ENCODE data around the gene SPAG6.

The SPAG6 gene

DNA sequence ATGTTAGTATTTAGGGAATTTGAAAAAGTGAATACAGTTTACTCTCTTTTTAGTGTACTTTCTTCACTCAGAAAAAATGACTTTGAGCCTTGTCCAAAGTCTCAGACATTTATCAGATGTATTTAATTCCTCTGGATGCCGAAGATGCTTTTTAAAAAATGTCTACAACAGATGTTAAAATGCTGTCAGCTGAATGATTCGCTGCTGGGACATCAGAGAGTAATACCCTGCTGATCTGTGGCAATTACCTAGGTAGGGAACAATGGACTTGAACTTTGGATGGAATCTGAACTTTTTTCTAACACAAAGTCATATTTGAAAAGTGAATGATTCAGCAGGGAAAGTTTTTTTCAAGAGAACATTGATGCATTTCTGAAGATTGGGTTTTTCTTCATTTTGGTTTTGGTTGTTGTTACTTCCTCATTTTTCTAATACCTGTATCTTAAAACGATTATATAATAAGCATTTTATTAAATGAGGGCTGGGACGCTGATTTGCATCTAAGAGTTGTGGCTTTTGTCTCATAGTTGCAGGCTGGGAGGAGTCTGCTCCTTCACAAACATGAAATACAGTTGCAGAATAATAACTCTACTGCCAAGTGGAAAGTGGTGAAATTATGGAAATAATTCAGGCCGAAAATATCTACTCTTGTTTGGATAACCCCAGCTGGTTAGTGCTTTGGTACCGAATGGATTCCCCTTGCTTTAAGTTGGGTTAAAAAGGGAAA, 98.0 kb downstream of the SPAG6 start:
- Mint-ChIP-seq H3K27ac (no peak overlapping the region), H3K9me3 (no peaks in the 10 kb centered on the region), H3K27me3 (peaks cover 50% of the 10 kb centered on the region), H3K36me3 (ENCODE audit: low read depth) (no peaks in the 10 kb centered on the region), H3K4me3 (no peak overlapping the region), H3K4me1 (ENCODE audit: low read depth) (peaks cover 17% of the 10 kb centered on the region)
- intact Hi-C loops (cut with micrococcal nuclease), result no loop called here

DNA sequence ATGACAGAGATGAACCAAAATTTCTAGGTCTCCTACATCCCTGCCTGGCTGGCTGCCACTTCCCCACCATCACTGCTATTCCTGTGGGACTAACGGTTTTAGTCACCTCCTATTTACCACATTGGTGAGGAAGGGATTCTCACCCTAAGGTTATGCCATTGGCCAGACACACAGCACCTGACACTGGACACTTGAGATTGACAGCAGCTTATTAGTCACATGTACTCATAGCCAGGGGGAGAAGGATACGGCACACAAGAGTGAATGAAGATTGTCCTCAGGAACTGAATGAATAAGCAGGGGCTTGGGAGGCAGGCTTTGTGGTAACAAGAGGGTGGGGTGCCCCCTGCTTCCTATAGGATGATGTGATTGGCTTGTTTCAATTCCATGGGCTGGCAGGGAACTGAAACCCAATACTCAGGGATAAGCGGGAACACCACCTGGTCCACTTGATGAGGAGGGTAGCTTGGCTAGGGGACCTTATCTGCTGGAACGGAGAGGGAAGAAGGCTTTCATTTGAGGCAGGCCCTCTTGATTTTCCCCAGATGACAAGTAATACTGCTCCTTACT, 99.0 kb downstream of the SPAG6 start:
- intact Hi-C loops (cut with micrococcal nuclease), result no loop called here
- Mint-ChIP-seq H3K36me3 (ENCODE audit: low read depth) (no peaks in the 10 kb centered on the region), H3K4me1 (ENCODE audit: low read depth) (peaks cover 7% of the 10 kb centered on the region)

DNA sequence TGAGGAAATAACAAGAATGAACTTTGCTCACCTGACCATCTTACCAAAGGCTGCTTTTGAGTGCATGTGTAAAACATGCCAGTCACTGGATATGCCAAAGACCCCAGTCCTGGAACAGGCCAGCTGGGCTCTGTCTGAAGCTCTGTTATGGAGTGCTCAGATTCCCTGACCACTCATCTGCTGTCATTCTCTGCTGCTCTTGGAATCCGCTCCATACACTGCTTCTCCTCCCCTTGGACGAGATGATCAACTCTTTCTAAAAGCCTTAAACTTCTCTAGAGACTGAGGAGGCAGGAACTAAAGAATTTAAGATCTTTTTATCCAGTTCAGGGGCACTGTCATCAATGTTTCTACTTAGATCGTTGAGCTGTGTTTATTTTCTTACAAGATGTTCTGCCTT, 100.2 kb downstream of the SPAG6 start:
- no peaks in the 10 kb centered on the region for H3K4me1 Mint-ChIP-seq (ENCODE audit: low read depth)

More for the DNA sequence above, 99.0 kb downstream of the SPAG6 start:
- no peak overlapping the region for H3K27ac Mint-ChIP-seq
- no peaks in the 10 kb centered on the region for H3K9me3 Mint-ChIP-seq
- no peak overlapping the region for H3K4me3 Mint-ChIP-seq
- H3K27me3 Mint-ChIP-seq, result peaks cover 47% of the 10 kb centered on the region

DNA sequence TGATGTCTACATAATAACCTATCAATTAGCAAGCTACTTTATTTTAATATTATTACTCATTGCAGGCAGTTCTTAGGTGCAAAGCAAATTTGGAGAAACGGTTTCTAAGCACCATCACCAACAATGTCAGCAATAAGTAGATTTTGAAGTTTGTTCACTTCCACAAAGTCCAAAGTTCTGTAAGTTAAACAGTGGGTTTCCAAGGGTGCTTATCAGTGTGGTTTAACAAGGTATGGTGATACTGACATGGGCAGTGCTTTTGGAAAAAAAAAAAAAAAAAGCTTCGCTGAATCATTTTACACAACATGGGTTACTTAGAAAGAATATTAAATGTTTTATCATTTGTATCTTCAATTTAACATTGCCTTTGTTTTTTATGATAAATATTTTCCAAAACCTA, 101.8 kb downstream of the SPAG6 start:
- no peak overlapping the region for H3K4me3 Mint-ChIP-seq
- H3K27me3 Mint-ChIP-seq, result peaks cover 25% of the 10 kb centered on the region
- no peaks in the 10 kb centered on the region for H3K9me3 Mint-ChIP-seq
- no peak overlapping the region for H3K27ac Mint-ChIP-seq
- no peaks in the 10 kb centered on the region for H3K36me3 Mint-ChIP-seq (ENCODE audit: low read depth)
- intact Hi-C loops (cut with micrococcal nuclease), result no loop called here
- no peaks in the 10 kb centered on the region for H3K4me1 Mint-ChIP-seq (ENCODE audit: low read depth)

More for the DNA sequence above, 100.2 kb downstream of the SPAG6 start:
- Mint-ChIP-seq H3K27me3 (peaks cover 38% of the 10 kb centered on the region), H3K36me3 (ENCODE audit: low read depth) (no peaks in the 10 kb centered on the region), H3K27ac (no peak overlapping the region), H3K4me3 (no peak overlapping the region), H3K9me3 (no peaks in the 10 kb centered on the region)
- intact Hi-C loops (cut with micrococcal nuclease), result no loop called here

DNA sequence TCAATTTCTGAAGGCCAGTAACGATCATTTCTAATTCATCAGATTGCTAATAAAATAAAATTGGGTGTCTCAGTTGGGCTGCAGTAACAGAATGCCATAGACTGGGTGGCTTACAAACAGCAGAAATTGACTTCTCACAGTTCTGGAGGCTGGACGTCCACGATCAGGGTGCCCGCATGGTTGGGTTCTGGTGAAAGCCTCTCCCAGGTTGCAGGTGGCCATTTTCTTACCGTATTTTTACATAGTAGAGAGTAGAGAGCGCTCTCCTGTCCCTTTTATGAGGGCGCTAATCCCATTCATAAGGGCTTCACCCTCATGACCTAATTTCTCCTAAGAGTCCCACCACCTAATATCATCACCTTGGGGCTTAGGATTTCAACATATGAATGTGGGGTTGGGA, 106.0 kb downstream of the SPAG6 start:
- H3K27me3 Mint-ChIP-seq, result peaks cover 13% of the 10 kb centered on the region
- no peak overlapping the region for H3K4me3 Mint-ChIP-seq
- H3K4me1 Mint-ChIP-seq (ENCODE audit: low read depth), result no peaks in the 10 kb centered on the region
- no peaks in the 10 kb centered on the region for H3K36me3 Mint-ChIP-seq (ENCODE audit: low read depth)
- intact Hi-C loops (cut with micrococcal nuclease), result no loop called here
- no peaks in the 10 kb centered on the region for H3K9me3 Mint-ChIP-seq
- H3K27ac Mint-ChIP-seq, result no peak overlapping the region

DNA sequence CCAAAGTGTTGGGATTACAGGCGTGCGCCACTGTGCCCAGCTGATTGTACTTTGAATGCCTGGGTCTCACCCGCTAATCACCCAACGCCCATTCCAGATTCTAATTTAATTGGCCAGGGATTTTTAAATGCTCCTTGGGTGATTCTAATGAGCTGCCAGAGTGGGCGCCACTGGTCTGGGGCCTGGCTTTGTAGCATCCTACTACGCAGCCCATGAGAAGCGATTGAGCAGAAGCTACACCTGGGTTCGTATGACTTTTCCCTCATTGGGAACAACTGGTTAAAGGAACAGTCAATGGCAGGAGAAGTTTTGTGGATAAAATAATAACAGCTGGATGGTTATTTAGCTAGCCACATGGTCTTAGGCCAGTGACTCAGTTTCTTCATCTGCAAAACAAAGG, 108.0 kb downstream of the SPAG6 start:
- Mint-ChIP-seq H3K27me3 (peaks cover 6% of the 10 kb centered on the region), H3K9me3 (no peaks in the 10 kb centered on the region), H3K27ac (no peak overlapping the region), H3K36me3 (ENCODE audit: low read depth) (no peaks in the 10 kb centered on the region), H3K4me3 (no peak overlapping the region), H3K4me1 (ENCODE audit: low read depth) (no peaks in the 10 kb centered on the region)
- intact Hi-C loops (cut with micrococcal nuclease), result no loop called here

DNA sequence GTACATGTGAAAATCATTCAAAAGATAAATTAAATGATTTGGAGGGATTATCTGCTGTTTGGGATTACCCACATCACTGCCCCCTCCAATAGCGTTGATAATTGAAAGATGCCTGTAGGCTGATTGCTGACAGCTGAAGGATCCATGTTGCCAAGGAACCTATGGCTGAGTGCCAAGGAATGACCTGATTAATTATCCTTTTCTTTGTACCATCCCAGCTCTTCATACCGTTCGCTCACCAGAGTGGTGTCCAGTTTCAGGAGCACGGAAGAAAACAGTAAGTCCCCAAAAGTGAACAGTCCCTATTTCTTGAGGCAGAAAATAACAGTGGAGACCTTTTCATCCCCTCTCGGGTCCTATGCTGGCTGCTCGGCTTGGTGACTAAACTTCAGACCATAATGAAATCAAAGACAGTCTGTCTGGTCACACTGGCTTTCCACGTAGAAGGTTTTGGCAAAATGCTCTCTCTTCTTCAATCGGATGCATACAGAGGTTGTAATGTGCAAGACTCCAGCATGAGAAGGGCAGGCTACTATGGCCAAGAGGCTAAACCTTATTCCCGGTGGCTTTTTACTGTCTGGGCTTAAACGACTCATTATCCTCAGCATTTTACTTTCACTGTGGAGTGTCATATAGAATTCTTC, 108.8 kb downstream of the SPAG6 start:
- no peaks in the 10 kb centered on the region for H3K4me1 Mint-ChIP-seq (ENCODE audit: low read depth)
- no peaks in the 10 kb centered on the region for H3K36me3 Mint-ChIP-seq (ENCODE audit: low read depth)
- H3K4me3 Mint-ChIP-seq, result no peak overlapping the region
- H3K27ac Mint-ChIP-seq, result no peak overlapping the region
- intact Hi-C loops (cut with micrococcal nuclease), result no loop called here
- peaks cover 3% of the 10 kb centered on the region for H3K27me3 Mint-ChIP-seq
- H3K9me3 Mint-ChIP-seq, result no peaks in the 10 kb centered on the region

DNA sequence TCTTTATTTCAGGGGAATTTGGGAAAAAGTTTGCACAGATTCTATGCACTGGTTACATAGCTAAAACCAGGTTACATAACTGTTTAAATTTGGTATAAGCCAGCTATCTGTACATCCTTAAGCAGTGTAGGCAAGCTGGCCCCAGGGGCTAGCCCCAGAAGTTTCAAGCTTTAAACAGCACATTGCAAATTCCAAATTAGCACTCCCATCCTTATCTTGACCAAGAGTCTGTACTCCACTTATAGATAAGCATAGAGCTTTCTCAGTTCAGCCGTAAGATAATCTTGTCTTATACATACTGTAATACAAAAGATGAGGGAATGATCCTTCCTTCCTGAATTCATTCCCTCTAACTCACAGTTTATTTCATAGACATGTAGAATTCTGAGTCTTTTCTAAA, 109.3 kb downstream of the SPAG6 start:
- peaks cover 2% of the 10 kb centered on the region for H3K27me3 Mint-ChIP-seq
- H3K36me3 Mint-ChIP-seq (ENCODE audit: low read depth), result no peaks in the 10 kb centered on the region
- H3K4me3 Mint-ChIP-seq, result no peak overlapping the region
- intact Hi-C loops (cut with micrococcal nuclease), result no loop called here
- H3K9me3 Mint-ChIP-seq, result no peaks in the 10 kb centered on the region
- H3K4me1 Mint-ChIP-seq (ENCODE audit: low read depth), result peaks cover 4% of the 10 kb centered on the region
- H3K27ac Mint-ChIP-seq, result no peak overlapping the region

DNA sequence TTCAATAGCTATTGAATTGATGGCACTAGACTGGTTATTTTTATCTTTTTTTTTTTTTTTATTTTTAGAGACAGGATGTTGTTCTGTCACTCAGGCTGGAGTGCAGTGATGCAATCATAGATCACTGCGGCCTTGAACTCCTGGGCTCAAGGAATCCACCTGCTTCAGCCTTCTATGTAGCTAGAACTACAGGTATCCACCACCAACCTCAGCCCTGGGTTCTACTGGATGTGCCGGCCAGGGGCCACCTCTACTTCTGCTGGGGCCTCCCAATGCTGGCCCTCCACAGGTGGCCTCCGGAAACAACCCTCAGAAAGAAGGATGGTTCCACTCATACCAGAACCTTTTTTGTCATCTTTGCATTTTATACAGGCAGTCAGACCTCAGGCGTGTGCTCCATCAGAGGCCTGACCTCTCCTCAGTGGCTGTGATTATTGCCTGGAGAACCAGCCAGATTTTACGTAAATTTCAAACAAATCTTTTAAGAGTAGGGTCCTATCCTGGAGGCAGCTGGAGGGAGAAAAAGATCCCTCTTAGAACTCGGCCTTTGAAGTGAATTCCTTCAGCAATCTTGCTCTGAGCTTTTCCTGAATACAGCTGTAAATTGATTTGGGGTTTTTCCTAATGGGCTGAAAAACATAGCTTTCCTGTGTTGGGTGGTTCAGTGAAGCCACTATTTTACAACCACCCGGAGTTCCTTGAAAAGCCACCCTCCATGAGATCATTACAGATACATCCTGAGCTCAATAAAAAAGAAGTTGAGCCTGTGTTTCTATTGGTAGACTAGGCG, 110.0 kb downstream of the SPAG6 start:
- intact Hi-C loops (cut with micrococcal nuclease), result no loop called here
- no peaks in the 10 kb centered on the region for H3K9me3 Mint-ChIP-seq

DNA sequence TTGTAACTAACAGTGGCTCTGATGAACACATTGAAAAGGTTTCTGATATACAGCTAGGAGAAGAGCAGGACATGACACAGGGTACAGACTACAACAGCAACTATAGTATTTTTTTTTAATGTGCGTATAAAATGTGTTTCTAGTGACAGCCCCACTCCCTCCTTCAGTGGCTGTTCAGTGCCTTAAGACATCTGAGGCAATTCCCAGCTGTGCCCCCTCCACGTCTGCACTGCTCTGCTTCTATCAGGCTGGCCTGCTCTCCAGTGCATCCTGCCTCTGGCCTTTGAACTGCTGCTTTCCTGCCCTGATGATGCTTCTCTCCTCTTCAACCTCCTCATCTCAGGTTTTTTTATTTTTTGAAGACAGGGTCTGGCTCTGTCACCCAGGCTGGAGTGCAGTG, 111.2 kb downstream of the SPAG6 start:
- Mint-ChIP-seq H3K4me3 (no peak overlapping the region), H3K27me3 (peaks cover 2% of the 10 kb centered on the region), H3K36me3 (ENCODE audit: low read depth) (no peaks in the 10 kb centered on the region), H3K4me1 (ENCODE audit: low read depth) (peaks cover 6% of the 10 kb centered on the region), H3K27ac (no peak overlapping the region), H3K9me3 (no peaks in the 10 kb centered on the region)
- intact Hi-C loops (cut with micrococcal nuclease), result no loop called here

More for the DNA sequence above, 110.0 kb downstream of the SPAG6 start:
- H3K27ac Mint-ChIP-seq, result no peak overlapping the region
- peaks cover 2% of the 10 kb centered on the region for H3K27me3 Mint-ChIP-seq
- H3K4me3 Mint-ChIP-seq, result no peak overlapping the region
- peaks cover 6% of the 10 kb centered on the region for H3K4me1 Mint-ChIP-seq (ENCODE audit: low read depth)
- no peaks in the 10 kb centered on the region for H3K36me3 Mint-ChIP-seq (ENCODE audit: low read depth)

DNA sequence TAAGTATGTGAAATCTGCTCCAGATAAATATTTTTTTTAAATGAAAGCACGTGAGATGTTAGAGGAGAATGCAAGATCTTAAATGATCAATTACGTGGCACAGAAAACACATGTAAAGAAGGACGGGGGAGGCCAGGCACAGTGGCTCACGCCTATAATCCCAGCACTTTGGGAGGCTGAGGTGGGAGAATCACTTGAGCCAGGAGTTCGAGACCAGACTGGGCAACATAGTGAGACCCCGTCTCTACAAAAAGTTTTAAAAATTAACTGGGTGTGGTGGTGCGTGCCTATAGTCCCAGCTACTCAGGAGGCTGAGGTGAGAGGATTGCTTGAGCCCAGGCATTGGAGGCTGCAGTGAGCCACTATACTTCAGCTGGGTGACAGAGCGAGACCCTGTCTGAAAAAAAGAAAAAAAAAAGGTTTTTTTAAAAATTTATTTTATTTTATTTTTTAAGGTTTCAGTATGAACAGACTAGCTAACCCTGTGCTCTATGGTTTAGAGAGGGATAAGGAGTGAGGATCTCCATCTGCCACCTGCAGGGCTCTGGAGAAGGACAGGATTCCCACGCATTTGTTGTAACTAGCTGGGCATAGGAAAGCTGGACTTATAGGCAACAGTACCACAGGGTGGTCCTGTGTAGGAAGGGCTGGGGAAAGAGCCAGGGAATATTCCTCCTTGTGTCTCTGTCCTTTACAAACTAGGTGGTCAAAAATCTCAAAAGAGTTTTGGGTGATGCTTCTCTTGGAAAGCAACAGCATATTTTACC, 113.2 kb downstream of the SPAG6 start:
- no peaks in the 10 kb centered on the region for H3K36me3 Mint-ChIP-seq (ENCODE audit: low read depth)
- no peaks in the 10 kb centered on the region for H3K9me3 Mint-ChIP-seq
- H3K27me3 Mint-ChIP-seq, result peaks cover 3% of the 10 kb centered on the region
- H3K27ac Mint-ChIP-seq, result no peak overlapping the region
- intact Hi-C loops (cut with micrococcal nuclease), result no loop called here
- H3K4me3 Mint-ChIP-seq, result no peak overlapping the region
- peaks cover 6% of the 10 kb centered on the region for H3K4me1 Mint-ChIP-seq (ENCODE audit: low read depth)

DNA sequence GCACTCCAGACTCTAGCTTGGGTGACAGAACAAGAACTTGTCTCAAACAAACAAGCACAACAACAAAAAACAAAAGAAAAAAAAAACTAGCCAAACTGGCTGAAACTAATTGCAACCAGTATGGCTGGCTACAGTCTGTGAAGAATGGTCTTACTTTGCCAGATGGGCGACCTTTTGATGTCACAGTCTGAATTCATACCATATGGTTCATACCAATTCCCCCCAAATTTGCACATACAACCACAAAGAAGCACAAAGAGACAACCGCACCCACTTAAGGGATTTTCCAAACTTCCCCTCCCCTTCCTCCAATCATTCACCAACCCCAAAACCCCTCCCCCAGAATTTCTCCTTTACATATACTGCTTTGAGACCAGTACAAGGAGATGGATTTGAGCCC, 114.2 kb downstream of the SPAG6 start:
- Mint-ChIP-seq H3K27ac (no peak overlapping the region), H3K27me3 (peaks cover 4% of the 10 kb centered on the region), H3K4me3 (no peak overlapping the region), H3K4me1 (ENCODE audit: low read depth) (peaks cover 6% of the 10 kb centered on the region), H3K36me3 (ENCODE audit: low read depth) (no peaks in the 10 kb centered on the region), H3K9me3 (no peaks in the 10 kb centered on the region)
- intact Hi-C loops (cut with micrococcal nuclease), result no loop called here

DNA sequence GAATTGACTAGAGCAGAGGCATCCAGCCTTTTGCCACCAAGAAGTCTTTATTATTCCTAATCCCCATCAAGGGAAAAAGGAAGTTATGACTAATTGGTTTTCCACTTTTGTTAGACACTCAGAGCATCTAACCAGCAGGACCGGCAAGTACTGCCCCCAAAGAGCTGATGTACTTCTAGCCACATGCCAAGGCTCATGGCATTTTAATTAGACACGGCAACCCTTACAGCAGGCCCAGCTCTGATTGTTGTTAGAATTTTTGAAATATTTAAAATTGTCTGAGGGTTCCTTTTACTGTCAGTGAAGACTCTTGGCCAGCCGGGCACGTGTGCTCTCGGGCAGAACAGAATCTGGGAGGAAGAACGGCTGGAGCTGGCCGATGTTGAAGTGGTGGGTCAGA, 114.8 kb downstream of the SPAG6 start:
- no peak overlapping the region for H3K4me3 Mint-ChIP-seq
- intact Hi-C loops (cut with micrococcal nuclease), result no loop called here
- no peak overlapping the region for H3K27ac Mint-ChIP-seq
- H3K9me3 Mint-ChIP-seq, result no peaks in the 10 kb centered on the region
- H3K27me3 Mint-ChIP-seq, result peaks cover 5% of the 10 kb centered on the region
- H3K36me3 Mint-ChIP-seq (ENCODE audit: low read depth), result no peaks in the 10 kb centered on the region
- peaks cover 6% of the 10 kb centered on the region for H3K4me1 Mint-ChIP-seq (ENCODE audit: low read depth)
